ENCODE measurements around the gene CHRNG.
"Not testable (repeated sequence)": the region's sequence is repeated elsewhere in the genome, so short reads cannot be mapped to it uniquely, and the experiment has no call there.

GRCh38 chr2:232532821-232533220 is 6.7 kb upstream of the CHRNG start:
- TF ChIP-seq CTCF (IDR thresholded peaks at IDR 0.05); ZFX (IDR thresholded peaks at IDR 0.05; ENCODE audit: borderline replicate concordance): not testable (repeated sequence)
